C4-2B (cell line): Measurements from ENCODE around the gene IKZF1.
A peak's percentile ranks its signal among the peaks of the same experiment; 100 is the strongest.

ENCODE experiments used
- H3K27ac ChIP-seq: fragments of 450-650 bp; 2 replicates; pipeline ENCODE4 v1.5.1; 2017
- CTCF ChIP-seq: fragments of 450-650 bp; conservative IDR thresholded peaks from 2 replicates; pipeline ENCODE4 v1.5.1; 2017; ENCODE audit warnings: mild to moderate bottlenecking
- ZFX ChIP-seq: fragments of 450-650 bp; IDR thresholded peaks from 2 replicates; pipeline ENCODE4 v1.6.1; 2017

Gene IKZF1

GRCh38 chr7:50366311-50366710 lies 61.8 kb downstream of the IKZF1 start:
- TF ChIP-seq CTCF: no peak
- TF ChIP-seq ZFX: no peak
- no peak overlapping the region for H3K27ac ChIP-seq

GRCh38 chr7:50367100-50367499 lies 62.6 kb downstream of the IKZF1 start:
- no peak for TF ChIP-seq ZFX
- TF ChIP-seq CTCF: no peak
- H3K27ac ChIP-seq: no peak overlapping the region

- TF ChIP-seq CTCF (no peak), ZFX (no peak)
- no peak overlapping the region for H3K27ac ChIP-seq
Measured at GRCh38 chr7:50367570-50367969, 63.1 kb downstream of the IKZF1 start.

GRCh38 chr7:50368366-50368765 lies 63.9 kb downstream of the IKZF1 start:
- TF ChIP-seq CTCF (no peak), ZFX (no peak)
- H3K27ac ChIP-seq: no peak overlapping the region

GRCh38 chr7:50369143-50370026 lies 64.9 kb downstream of the IKZF1 start:
- TF ChIP-seq ZFX (no peak), CTCF (peak; percentile 81)

GRCh38 chr7:50370884-50371283 lies 66.4 kb downstream of the IKZF1 start:
- no peak for TF ChIP-seq ZFX
- TF ChIP-seq CTCF: no peak
- H3K27ac ChIP-seq: no peak overlapping the region

More at GRCh38 chr7:50369143-50370026, 64.9 kb downstream of the IKZF1 start:
- no peak overlapping the region for H3K27ac ChIP-seq

GRCh38 chr7:50371551-50372021 lies 67.1 kb downstream of the IKZF1 start:
- TF ChIP-seq CTCF: no peak
- TF ChIP-seq ZFX: no peak
- H3K27ac ChIP-seq: no peak overlapping the region
